OCI-M1 (cell line): ENCODE measurements around the gene ZNF491.
A peak's percentile ranks its signal among the peaks of the same experiment; 100 is the strongest.
"Not testable (repeated sequence)": the region's sequence is repeated elsewhere in the genome, so short reads cannot be mapped to it uniquely, and the experiment has no call there.

Source experiments
- DNase-seq: peaks from one replicate; lab custom pipeline; 2025; lab: John Stamatoyannopoulos, UW

The ZNF491 gene

GRCh38 chr19:11806354-11807098 is 8.2 kb downstream of the ZNF491 start:
- no peak for DNase-seq

DNA sequence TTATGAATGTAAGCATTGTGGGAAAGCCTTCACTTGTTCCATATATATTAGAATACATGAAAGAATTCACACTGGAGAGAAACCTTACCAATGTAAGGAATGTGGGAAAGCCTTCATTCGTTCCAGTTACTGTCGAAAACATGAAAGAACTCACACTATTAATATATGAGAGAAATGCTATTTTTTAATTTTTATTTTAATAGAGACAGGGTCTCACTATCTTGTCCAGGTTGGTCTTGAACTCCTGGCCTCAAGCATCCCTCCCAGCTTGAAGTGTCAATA is 8.7 kb downstream of the ZNF491 start:
- DNase-seq: no peak

DNA sequence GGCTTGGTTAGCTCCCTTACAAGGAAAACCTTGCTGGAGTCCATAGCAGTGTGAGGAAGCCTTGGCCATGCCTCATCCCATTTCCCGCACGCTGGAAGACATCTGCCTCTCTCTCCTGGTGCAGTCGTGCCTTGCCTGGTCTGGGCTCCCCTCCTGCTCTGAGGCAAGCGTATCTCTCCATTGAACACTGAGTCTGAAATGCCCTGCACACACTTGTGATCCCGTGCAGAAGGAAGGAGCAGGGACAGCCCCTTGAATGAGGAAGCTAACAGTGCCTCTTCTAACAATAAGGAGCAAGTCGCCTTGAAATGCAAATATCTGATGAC is 15.3 kb downstream of the ZNF491 start:
- no peak for DNase-seq

DNA sequence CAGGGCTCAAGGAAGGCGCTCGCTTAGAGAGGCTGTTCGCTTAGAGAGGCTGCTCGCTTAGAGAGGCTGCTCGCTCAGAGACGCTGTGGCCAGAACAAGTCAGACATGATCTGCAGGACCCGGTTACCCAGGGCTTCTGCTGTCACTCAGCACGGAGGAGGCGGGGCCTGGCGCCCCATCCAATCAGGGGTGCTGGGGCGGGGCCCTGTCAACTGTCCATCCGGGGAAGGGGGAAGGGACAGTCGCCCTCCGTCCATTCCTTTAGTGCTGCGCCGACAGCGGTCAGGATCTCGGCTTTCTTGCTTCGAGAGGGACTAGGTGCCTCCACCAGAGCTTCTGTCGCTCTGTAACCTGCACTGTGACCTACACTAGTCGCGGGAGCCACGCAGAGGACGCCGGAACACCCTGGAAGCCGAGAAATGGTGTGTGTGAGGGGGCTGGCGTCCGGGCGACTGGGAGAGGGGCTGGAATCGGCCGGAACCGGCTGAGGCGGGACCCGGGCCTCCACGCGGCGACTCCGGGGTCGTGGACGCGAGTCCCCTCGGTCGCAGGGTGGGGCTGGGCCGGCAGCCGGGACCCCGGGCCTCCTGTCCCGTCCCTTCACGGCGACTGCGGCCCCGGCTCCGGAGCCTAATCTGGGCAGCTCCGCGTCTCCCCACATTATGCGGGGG is 15.8 kb downstream of the ZNF491 start, which contains the start of gene ZNF440:
ZNF440 (plus strand) TSS at position 245 of the 671 bp plus-strand sequence; CDS start at position 420, 175 bp downstream.
- DNase-seq: peak; percentile 100

- peak; percentile 67 for DNase-seq
These were observed 16.3 kb downstream of the ZNF491 start for GRCh38 chr19:11814700-11815035.

DNA sequence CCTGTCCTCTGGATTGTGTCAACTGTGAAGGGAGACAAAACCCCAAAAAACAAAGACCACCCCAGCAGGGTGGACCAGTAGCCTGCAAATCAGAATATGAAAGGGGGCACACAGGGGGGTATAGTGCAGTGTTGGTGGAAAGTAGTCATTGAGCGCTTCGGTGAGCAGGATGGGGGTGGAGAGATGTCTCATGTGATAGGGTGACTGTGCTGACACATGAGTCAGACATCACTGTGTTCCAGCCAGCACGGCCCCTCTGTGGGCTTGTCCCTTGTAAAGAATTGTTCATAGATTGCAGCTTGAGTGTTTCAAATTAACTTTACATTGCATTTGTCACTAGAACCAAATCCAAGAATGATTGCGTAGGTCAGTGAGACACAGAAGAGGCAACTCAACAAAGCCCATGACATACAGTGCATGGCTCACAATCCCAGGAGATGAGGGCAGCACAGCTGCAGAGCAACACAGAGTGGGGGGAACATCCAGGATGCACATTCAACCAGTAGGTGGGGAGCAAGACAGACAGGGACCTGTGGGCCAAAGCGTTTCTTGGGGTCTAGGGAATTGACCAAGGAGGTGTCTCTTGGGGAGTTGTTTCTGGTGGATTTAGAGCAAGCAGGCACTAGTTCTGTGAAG is 23.3 kb downstream of the ZNF491 start:
- peak; percentile 74 for DNase-seq

GRCh38 chr19:11828957-11829876 is 30.9 kb downstream of the ZNF491 start:
- not testable (repeated sequence) for DNase-seq

DNA sequence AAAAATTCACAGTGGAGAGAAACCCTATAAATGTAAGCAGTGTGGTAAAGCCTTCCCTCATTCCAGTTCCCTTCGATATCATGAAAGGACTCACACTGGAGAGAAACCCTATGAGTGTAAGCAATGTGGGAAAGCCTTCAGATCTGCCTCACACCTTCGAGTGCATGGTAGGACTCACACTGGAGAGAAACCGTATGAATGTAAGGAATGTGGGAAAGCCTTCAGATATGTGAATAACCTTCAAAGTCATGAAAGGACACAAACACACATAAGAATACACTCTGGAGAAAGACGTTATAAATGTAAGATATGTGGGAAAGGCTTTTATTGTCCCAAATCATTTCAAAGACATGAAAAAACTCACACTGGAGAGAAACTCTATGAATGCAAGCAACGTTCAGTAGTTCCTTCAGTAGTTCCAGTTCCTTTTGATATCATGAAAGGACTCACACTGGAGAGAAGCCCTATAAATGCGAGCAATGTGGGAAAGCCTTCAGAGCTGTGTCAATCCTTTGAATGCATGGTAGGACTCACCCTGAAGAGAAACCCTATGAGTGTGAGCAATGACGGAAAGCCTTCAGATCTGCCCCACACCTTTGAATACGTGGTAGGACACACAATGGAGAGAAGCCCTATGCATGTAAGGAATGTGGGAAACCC is 34.1 kb downstream of the ZNF491 start:
- peak; percentile 36 for DNase-seq

DNA sequence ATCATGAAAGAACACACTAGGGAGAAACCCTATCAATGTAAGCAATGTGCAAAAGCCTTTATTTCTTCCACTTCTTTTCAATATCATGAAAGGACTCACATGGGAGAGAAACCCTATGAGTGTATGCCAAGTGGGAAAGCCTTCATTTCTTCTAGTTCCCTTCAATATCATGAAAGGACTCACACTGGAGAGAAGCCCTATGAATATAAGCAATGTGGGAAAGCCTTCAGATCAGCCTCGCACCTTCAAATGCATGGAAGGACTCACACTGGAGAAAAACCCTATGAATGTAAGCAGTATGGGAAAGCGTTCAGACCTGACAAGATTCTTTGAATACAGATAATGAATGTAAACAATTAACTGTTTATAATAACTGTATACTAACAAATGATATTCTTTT is 35.2 kb downstream of the ZNF491 start:
- DNase-seq: peak; percentile 43

GRCh38 chr19:11835626-11836066 is 37.3 kb downstream of the ZNF491 start:
- peak; percentile 99 for DNase-seq

DNA sequence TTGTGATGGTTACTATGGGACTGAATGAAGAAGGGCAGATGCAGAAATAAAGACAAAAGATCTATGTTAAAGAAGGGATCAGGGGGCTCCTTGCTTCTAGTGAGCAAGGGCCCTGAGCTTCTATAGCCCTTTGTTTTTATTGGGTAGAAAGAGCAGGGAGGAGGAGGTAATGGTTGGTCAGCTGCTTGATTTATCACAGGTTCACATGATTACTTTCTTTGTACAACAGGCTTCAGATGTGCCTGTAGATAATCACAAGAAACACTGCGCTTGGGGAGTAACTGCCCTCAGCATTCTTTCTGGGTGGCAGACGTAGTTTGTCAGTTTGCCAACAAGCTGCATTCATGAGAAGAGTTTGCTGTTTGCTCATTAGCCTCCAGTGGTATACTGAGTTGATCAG is 45.4 kb downstream of the ZNF491 start:
- DNase-seq: peak; percentile 84

DNA sequence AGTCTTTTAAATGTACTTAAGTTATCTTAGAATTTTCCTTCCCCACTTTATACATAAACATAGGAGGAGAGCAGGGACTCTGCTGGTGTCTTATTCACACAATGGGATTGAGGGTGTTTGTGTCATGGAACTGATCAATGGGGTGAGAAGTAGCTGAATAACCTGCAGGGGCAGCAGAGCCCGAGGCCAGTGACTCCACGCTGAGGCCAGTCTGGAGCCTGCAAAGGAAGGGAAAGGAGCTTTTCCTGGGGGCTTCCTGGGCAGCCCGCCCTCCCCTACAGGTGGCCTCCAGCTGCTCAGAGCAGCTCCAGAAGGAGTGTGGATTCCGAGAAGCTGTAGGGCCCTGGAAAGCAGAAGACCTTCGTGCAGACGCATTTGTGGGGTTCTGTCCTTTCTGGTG is 49.3 kb downstream of the ZNF491 start:
- DNase-seq: peak; percentile 29

DNA sequence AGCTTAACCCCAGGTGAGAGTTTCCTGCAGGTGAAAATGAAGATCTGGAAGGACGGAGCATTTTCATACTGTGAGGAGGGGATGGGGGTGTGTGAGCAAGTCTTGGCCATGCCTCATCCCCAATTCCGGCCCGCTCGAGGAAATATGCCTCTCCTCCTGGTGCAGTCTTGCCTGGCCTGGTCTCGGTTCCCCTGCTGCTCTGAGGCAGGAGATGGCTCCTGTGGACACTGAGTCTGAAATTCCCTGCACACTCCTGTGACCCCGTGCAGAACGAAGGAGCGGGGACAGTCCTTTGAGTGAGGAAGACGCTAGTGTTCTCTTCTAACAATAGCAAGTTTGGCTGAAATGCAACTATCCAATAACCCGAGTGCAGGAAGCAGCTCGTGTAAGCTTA is 49.9 kb downstream of the ZNF491 start:
- no peak for DNase-seq

GRCh38 chr19:11848594-11849469 is 50.5 kb downstream of the ZNF491 start, which contains the start of gene ZNF439:
Gene ZNF439, plus strand, starts transcription at chr19:11848726. Its CDS starts 142 bp downstream, at chr19:11848868.
- peak; percentile 99 for DNase-seq

GRCh38 chr19:11850289-11850688 is 52.0 kb downstream of the ZNF491 start:
- not testable (repeated sequence) for DNase-seq

GRCh38 chr19:11853358-11853757 is 55.0 kb downstream of the ZNF491 start:
- DNase-seq: no peak

DNA sequence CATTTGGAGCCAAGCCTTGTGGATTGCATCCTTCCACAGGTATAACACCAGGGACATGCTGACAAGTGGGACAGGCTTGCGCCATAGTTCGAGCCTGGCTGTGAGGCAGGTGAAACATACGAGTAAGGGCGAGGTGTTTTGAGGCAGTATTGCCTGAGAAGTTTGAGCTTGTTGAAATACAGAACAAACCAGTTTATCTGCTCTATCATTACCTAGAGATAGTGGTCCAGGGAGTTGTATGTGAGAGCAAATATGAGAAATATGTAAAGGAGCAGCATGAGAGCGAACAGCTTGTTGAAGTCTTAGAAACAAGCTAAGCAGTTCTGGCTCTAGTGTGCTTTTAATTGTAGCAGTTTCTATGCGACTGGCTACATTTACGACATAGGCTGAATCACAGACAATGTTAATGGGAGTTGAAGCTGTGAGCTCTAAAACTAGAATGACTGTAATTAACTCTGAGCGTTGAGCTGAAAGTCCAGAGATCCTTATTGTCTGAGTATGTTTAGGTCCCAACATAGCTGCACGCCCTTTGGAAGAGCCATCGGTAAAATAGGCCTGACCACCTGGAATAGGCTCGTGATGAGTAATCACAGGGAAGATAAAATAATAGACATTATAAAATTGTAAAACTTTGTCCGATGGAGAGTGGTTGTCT is 58.4 kb downstream of the ZNF491 start:
- no peak for DNase-seq
